HG03175 (cell line): ENCODE data around the gene NR2E3.

Experiments used
- ATAC-seq: cut with Tn5 transposase; IDR thresholded peaks from one replicate; pipeline ENCODE4 v1.9.1; 2021; ENCODE audit warnings: mild to moderate bottlenecking, moderate library complexity; ENCODE audit not compliant: unreplicated experiment

NR2E3 gene

GRCh38 chr15:71810256-71811035 lies at the start of gene NR2E3:
Gene NR2E3 (plus strand): TSS chr15:71810554. CDS start chr15:71810744, 190 bp downstream.
- no peak for ATAC-seq

DNA sequence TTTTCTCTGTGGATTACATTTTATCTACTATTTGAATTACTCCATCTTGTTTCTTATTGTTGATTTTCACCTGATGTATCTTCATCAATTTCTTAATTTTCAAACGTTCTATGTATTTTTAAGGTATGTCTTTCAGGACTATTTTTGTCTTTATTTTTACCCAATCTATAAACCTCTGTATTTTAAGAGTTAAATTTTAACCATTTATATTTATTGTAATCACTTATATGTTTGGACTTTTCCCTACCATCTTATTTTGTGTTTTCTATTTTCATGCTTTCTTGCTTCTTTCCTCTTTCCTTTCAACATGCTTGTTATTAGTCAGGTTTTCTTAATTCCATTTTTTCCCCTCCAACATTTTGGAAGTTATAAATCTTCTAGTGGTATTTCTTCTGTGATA lies 49.5 kb upstream of the NR2E3 start:
- no peak for ATAC-seq

- no peak for ATAC-seq
These were observed 48.7 kb upstream of the NR2E3 start for GRCh38 chr15:71761649-71762048.

DNA sequence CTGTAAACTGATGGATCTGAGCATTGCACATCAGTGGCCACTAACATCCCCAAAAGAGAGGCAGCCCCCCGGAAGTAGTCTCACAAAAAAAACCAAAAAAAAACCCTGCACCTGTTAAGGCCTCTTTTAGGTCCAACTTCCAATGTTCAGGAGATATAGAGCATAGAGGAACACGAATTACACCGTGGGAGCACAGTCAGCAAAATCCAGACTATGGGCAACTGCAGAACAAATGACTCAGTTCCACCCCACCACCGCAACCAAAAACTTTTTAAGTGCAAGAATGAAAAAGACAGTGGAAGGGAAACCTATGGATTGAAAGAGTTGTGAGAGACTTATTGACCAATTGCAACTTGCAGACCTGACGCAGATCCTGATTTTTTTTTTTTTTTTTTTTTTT lies 42.2 kb upstream of the NR2E3 start:
- no peak for ATAC-seq

DNA sequence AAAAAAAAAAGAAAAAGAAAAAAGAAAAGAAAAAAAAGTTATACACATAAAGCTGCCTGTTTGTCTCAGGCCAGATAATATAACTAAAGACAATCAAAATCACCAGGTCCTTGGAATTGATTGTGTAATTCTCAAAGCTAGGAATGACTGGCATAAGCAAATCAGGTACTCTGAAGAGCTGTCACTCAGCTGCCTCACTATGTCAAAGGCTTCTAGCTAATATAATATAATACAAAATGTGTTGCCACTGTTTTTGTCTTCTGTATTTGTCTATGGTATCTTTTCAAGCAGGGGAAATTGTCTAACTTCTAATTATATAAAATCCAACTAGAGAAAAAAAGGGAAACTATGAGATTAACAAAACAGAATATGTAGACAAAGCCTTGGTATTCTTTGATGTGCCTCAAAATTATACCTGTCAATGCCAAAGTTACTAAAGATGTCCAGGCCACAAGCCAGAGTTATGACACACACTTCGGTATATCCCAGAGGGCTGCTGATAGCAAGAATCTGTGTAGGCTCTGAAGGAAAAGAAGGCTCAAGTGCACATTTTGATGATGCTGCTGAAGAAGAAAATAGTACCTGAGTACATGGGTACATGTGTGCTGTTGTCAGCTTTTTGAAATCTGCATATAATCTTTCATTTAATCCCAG lies 37.0 kb upstream of the NR2E3 start:
- ATAC-seq, result no peak

GRCh38 chr15:71775856-71776255 lies 34.5 kb upstream of the NR2E3 start:
- ATAC-seq, result no peak

DNA sequence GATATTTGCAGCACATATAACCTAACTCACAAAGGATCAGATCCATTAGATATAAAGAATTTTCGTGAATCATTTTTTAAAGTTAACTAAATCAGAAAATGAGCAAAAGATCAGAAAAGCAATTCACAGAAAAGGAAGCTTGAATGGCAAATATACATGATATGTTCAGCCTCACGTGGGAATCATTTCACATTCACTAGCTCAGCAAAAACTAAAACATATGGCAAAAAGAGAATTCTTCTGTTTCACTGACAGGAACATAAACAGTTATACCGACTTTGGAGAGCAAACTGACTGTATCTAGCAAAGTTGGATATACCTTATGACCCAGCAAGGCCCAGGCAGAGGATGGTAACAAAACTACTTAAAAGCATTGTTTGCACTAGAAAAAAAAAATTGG lies 34.0 kb upstream of the NR2E3 start:
- no peak for ATAC-seq

DNA sequence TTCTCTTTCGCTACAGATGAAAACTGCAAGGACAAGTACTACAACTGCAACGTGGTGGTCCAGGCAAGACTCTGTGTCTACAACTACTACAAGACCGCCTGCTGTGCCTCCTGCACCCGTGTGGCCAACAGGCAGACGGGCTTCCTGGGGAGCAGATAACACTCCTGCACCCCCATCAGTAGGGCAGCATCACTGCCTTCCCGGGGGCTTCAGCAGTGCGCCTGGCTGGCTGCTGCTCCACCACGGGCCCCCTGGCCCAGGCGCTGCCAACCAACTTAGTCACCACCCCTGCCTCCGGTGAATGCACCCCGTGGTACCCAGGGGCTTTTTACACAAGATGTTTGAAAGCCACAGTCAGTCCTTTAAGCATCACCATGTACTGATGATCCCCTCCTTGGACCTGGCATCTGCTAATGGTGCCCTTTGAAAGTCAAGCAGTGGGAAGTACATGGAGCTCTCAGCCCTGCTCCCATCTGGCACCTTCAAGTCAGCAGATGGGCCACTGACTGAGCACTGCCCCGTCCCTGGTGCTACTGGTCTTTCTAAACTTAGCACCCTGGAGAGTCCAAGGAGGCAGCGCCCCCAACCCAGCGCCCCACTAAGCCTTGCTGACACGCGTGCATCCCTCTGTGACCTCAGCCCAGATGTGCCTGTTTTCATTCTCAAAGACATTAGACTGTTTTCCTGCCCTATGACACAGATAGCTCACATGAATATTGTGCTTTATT lies 33.0 kb upstream of the NR2E3 start:
- ATAC-seq, result no peak

- no peak for ATAC-seq
These were observed 31.1 kb upstream of the NR2E3 start for GRCh38 chr15:71779073-71779797.

GRCh38 chr15:71780115-71780976 lies 30.0 kb upstream of the NR2E3 start:
- ATAC-seq, result no peak

DNA sequence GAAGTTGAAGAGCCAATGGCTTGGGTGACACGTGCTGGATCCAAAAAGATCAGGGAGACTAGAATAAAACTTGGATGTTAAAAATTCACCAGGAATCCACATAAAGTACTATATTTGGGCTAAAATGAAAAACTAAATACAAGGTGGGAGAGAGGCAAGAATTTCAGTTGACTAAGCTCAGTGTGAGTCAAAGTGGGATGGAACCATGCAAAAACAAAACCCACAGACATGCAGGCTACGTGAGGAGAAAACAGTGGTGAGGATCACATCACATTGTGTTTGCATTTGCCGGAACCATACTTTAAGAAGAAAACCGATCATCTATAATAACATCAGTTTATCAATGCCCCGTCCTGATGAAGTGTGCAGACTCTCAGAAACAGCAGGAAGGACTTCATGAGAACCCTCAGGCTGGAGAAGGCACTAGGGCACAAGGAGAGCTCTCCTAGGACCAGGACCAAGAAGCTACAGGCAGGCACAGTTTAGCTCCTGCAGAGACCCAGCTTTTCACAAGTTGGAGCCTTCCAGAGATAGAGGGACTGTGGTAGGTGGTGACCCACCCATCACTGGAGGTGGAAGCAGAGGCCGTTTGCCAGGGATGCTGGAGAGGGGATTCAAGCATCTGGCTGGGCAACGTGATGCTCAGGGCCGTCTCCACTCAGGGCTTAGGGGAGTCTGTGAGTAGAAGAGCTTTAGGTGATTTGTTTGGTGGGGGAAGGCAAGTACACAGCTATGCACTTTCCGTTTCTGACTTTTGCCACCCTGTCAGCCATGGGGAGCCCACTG lies 29.0 kb upstream of the NR2E3 start:
- no peak for ATAC-seq

- ATAC-seq, result no peak
These were observed 28.4 kb upstream of the NR2E3 start for GRCh38 chr15:71781965-71782265.

DNA sequence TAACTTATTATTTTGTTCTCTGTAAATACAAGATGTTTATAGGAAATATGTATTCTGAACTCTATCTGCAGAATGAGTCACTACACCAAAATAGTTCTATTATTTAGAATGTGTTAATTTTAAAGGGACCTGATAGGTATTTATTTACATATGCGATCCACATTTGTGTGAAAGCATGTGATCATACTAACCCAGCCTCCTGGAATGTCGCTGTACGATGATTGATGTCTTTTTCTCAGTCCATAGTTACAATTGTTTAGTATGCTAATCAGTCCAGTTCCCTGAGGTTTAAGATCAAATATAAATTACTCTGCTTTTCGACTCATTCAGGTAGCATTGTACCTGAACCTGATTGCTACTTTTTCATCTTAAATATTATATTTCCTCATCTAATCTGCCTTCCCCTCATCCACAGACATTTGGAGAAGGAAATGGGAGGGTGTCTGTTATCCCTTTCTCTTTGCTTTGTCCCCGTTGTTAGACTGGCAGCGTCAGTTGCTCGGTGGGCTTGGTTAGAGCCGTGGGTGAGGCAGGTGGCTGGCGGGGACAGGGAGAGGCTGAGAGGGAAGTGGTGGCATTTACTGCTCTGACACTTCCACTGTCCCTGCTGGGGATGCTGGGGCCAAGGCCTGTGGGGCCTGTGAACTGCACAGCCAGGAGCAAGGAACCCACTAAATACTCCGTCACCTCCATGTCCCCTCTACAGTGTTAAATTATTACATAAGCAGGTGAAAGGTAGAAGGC lies 27.8 kb upstream of the NR2E3 start:
- ATAC-seq, result no peak

DNA sequence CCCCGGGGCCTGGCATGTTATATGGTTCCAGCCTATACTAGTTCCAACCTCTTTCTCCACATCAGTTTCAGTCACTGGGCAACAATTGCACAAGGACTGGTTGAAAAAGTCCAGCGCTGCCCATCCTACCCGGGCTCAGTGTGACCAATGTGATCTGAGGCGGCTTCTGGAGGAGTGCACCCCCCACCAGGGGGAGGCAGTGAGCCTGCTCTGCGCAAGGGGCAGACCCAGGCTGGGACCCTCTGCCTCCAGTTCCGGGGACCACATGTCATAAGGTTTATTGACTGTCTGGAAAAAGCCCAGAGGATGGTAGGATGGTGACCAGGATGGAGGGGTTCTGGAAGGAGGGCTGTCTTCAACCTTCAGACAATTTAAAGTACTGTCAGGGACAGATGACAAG lies 25.6 kb upstream of the NR2E3 start:
- no peak for ATAC-seq

GRCh38 chr15:71785996-71786395 lies 24.4 kb upstream of the NR2E3 start:
- ATAC-seq, result no peak

GRCh38 chr15:71786673-71787072 lies 23.7 kb upstream of the NR2E3 start:
- no peak for ATAC-seq

GRCh38 chr15:71788646-71789579 lies 21.4 kb upstream of the NR2E3 start:
- no peak for ATAC-seq

DNA sequence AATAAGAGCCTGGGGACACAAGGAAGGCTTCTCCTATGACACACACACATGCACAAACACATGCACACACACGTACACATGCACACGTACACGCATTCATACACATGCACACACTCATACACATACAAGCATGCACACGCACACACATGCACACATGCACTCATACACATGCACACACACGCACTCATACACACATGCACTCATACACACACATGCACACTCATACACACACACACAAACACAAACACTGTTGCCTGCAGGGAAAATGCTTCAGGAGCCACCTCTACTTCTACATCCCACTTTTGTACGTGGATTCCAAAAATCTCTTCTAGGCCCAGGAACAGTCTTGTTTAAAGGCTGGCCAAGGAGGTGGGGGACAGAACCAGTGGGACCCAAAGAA lies 20.7 kb upstream of the NR2E3 start:
- no peak for ATAC-seq
